K562 (cell line): Measurements from ENCODE around the gene ZCCHC9. TPM values are rescaled to one million over a fixed set of nuclear protein-coding genes. Genes with fewer than 3 reads are reported as not detected.

Experiments used
- ATAC-seq: fragments of 200-7000 bp; cut with Tn5 transposase; 3 replicates; pipeline ENCODE4 v1.9.1; 2020; ENCODE audit warnings: moderate library complexity
- BruUV-seq: library from RNA; stranded (reverse); fragments of 400-500 nt; replicated peaks from 2 replicates; lab custom pipeline; 2021; lab: Mats Ljungman, UMichigan
- CTCF ChIA-PET: fragments of 300-600 bp; formaldehyde crosslinking; extraction: SDS; loops from one replicate; lab custom pipeline; 2021; ENCODE audit warnings: low intra/inter-chr PET ratio; lab: Yijun Ruan, JAX
- POLR2A ChIA-PET: fragments of 300-600, 350-650 bp; sonication (Branson Sonifier 250); formaldehyde crosslinking; extraction: SDS; loops from one replicate; lab custom pipeline; 2021; ENCODE audit warnings: antibody characterized with exemption, inconsistent platforms; lab: Yijun Ruan, JAX
- DNase-seq, 4 experiments: peaks; one replicate each; pipeline versions ENCODE4 v3.0.0 to v3.0.0-alpha.2; 2011 to 2018; ENCODE audit warnings: low spot score in 3 of 4, mixed read lengths in 3 of 4; ENCODE audit errors: extremely low read depth in 1 of 4
- FAIRE-seq: peaks from 2 replicates; lab custom pipeline; 2011; peaks lifted over from hg19 to GRCh38; lab: Jason Lieb, UNC
- H2AFZ ChIP-seq: 2 replicates; pipeline ENCODE4 v1.6.0; 2011; ENCODE audit warnings: low read depth, low read length, control low read depth, inconsistent platforms
- H3K27ac ChIP-seq: fragments of 200-600 bp; 3 replicates; pipeline ENCODE4 v1.8.0; 2011; ENCODE audit warnings: low read depth, mild to moderate bottlenecking, control low read depth, inconsistent platforms, low read length, moderate library complexity, mixed read lengths; ENCODE audit errors: extremely low read depth
- H3K27me3 ChIP-seq, 2 experiments: fragments of 300-600 bp in 1 of 2; 2 replicates in 1 of 2; 3 replicates in 1 of 2; pipeline versions ENCODE4 v1.6.0 to v1.8.0; 2011; ENCODE audit warnings: inconsistent platforms in 2 of 2, low read length in 2 of 2, mild to moderate bottlenecking in 1 of 2, mixed read lengths in 1 of 2, moderate library complexity in 1 of 2; ENCODE audit not compliant: control insufficient read depth in 2 of 2, insufficient read depth in 2 of 2
- H3K36me3 ChIP-seq: fragments of 300-600 bp; 3 replicates; pipeline ENCODE4 v1.8.0; 2011; ENCODE audit warnings: mild to moderate bottlenecking, low read length, inconsistent platforms; ENCODE audit not compliant: control insufficient read depth, insufficient read depth
- H3K4me1 ChIP-seq, 2 experiments: fragments of 200-600 bp in 1 of 2; replicated peaks in 1 of 2; 2 replicates in 1 of 2; 3 replicates in 1 of 2; pipeline versions ENCODE4 v1.5.1 to v1.8.0; 2011; ENCODE audit warnings: inconsistent platforms in 2 of 2, low read length in 2 of 2, mild to moderate bottlenecking in 1 of 2, mixed read lengths in 1 of 2, moderate library complexity in 1 of 2; ENCODE audit not compliant: control insufficient read depth in 2 of 2, insufficient read depth in 2 of 2
- H3K4me2 ChIP-seq: 2 replicates; pipeline ENCODE4 v1.6.1; 2011; ENCODE audit warnings: low read length, control low read depth, inconsistent platforms, mixed read lengths; ENCODE audit not compliant: insufficient read depth
- H3K4me3 ChIP-seq: fragments of 200-600 bp; sonication (generic), shearing (Covaris generic); 2 replicates; pipeline ENCODE4 v1.5.1; 2016; ENCODE audit warnings: control low read depth, inconsistent platforms
- H3K79me2 ChIP-seq: fragments of 200-600 bp; 3 replicates; pipeline ENCODE4 v1.8.0; 2011; ENCODE audit warnings: low read length, inconsistent platforms; ENCODE audit not compliant: control insufficient read depth, insufficient read depth
- H3K9ac ChIP-seq, 2 experiments: 2 replicates each; pipeline versions ENCODE4 v1.6.0 to v1.6.1; 2011; ENCODE audit warnings: low read depth in 2 of 2, low read length in 2 of 2, control low read depth in 1 of 2, inconsistent platforms in 1 of 2, mild to moderate bottlenecking in 1 of 2, mixed read lengths in 1 of 2; ENCODE audit not compliant: insufficient read depth in 1 of 2
- H3K9me1 ChIP-seq: one replicate; pipeline ENCODE4 v1.6.0; 2011; ENCODE audit warnings: inconsistent platforms, mild to moderate bottlenecking, low read length, moderate library complexity; ENCODE audit not compliant: control insufficient read depth, insufficient read depth
- H3K9me3 ChIP-seq: replicated peaks from 2 replicates; pipeline ENCODE4 v1.5.1; 2011; ENCODE audit warnings: low read depth, low read length, inconsistent platforms; ENCODE audit not compliant: control insufficient read depth, insufficient read depth
- H4K20me1 ChIP-seq: replicated peaks from 2 replicates; pipeline ENCODE4 v1.6.1; 2011; ENCODE audit warnings: low read length, inconsistent platforms, mixed read lengths; ENCODE audit not compliant: control insufficient read depth, insufficient read depth
- CXXC5 ChIP-seq: fragments of 250-450 bp; sonication (Bioruptor Pico); IDR thresholded peaks from 2 replicates; pipeline ENCODE4 v1.8.0; 2022; ENCODE audit warnings: inconsistent platforms, mild to moderate bottlenecking, moderate library complexity
- GATA2 ChIP-seq: sonication (generic); formaldehyde crosslinking; IDR thresholded peaks from 2 replicates; pipeline ENCODE4 v1.4.0; 2020; ENCODE audit warnings: mild to moderate bottlenecking, missing genetic modification reagents
- HDAC6 ChIP-seq: IDR thresholded peaks from 2 replicates; pipeline ENCODE4 v1.6.1; 2012; ENCODE audit warnings: low read depth, mild to moderate bottlenecking, control low read depth, inconsistent platforms, low read length, moderate library complexity
- KLF1 ChIP-seq: fragments of 450-650 bp; IDR thresholded peaks from 2 replicates; pipeline ENCODE4 v1.6.1; 2016; ENCODE audit warnings: missing genetic modification characterization, missing compliant biosample characterization
- NR4A1 ChIP-seq, 2 experiments: fragments of 250-450 bp in 1 of 2; fragments of 450-650 bp in 1 of 2; sonication (Bioruptor Pico) in 1 of 2; IDR thresholded peaks; 2 replicates each; pipeline versions ENCODE4 v1.4.0 to v1.6.1; 2016 to 2020; ENCODE audit warnings: mild to moderate bottlenecking in 2 of 2, missing compliant biosample characterization in 1 of 2, missing genetic modification characterization in 1 of 2, moderate library complexity in 1 of 2
- PHF21A ChIP-seq: fragments of 450-650 bp; IDR thresholded peaks from 2 replicates; pipeline ENCODE4 v1.6.1; 2017; ENCODE audit warnings: low read depth, borderline replicate concordance
- POLR2H ChIP-seq: IDR thresholded peaks from 2 replicates; pipeline ENCODE4 v1.6.1; 2016; ENCODE audit warnings: missing genetic modification characterization, low read depth, mild to moderate bottlenecking, control low read depth, missing compliant biosample characterization, moderate library complexity
- PYGO2 ChIP-seq: fragments of 450-650 bp; IDR thresholded peaks from 2 replicates; pipeline ENCODE4 v1.6.1; 2016; ENCODE audit warnings: mild to moderate bottlenecking, missing genetic modification characterization, moderate library complexity, missing compliant biosample characterization
- RFX1 ChIP-seq: fragments of 450-650 bp; IDR thresholded peaks from 2 replicates; pipeline ENCODE4 v1.6.1; 2016; ENCODE audit warnings: mild to moderate bottlenecking, moderate library complexity
- SAFB2 ChIP-seq: fragments of 200-400 bp; formaldehyde crosslinking; IDR thresholded peaks from 2 replicates; pipeline ENCODE4 v1.6.1; 2018; ENCODE audit warnings: borderline replicate concordance, low read length, low read depth, moderate library complexity; ENCODE audit not compliant: severe bottlenecking
- TAF15 ChIP-seq: fragments of 200-400 bp; formaldehyde crosslinking; IDR thresholded peaks from 2 replicates; pipeline ENCODE4 v1.6.1; 2017; ENCODE audit warnings: mild to moderate bottlenecking, low read depth, low read length, moderate library complexity
- TAF9B ChIP-seq: fragments of 450-650 bp; IDR thresholded peaks from 2 replicates; pipeline ENCODE4 v1.6.1; 2018; ENCODE audit warnings: mild to moderate bottlenecking; ENCODE audit not compliant: partially characterized antibody
- XRCC5 ChIP-seq: fragments of 200-400 bp; formaldehyde crosslinking; IDR thresholded peaks from 2 replicates; pipeline ENCODE4 v1.6.1; 2017; ENCODE audit warnings: low read depth, mild to moderate bottlenecking, low read length
- ZNF124 ChIP-seq: sonication (generic); formaldehyde crosslinking; IDR thresholded peaks from 2 replicates; pipeline ENCODE4 v1.8.1; 2022; ENCODE audit warnings: missing genetic modification reagents
- ZNF696 ChIP-seq: fragments of 250-450 bp; sonication (Bioruptor Pico); conservative IDR thresholded peaks from 2 replicates; pipeline ENCODE4 v1.4.0; 2020; ENCODE audit warnings: mild to moderate bottlenecking, moderate library complexity
- WGBS: fragments of 100-300 bp; shearing (Covaris generic); methylation state at CpG from one replicate; pipeline ENCODE4 v1.1.6; 2016; ENCODE audit warnings: low coverage, mixed read lengths; ENCODE audit not compliant: insufficient coverage; ENCODE audit errors: missing lambda C conversion rate; 5-methylcytosine and 5-hydroxymethylcytosine counted together
- in situ Hi-C: fragments of 300-500 bp; cut with MboI; formaldehyde crosslinking; loops from 4 replicates; pipeline ENCODE4 v1.15.0; 2018; ENCODE audit warnings: inconsistent platforms, mixed read lengths
- intact Hi-C: fragments of 100-400 bp; cut with micrococcal nuclease; formaldehyde crosslinking; loops from 2 replicates; pipeline ENCODE4 v1.14.2; 2022
- polyA plus RNA-seq, 8 experiments: library from polyadenylated mRNA; depleted of rRNA in 4 of 8; stranded (reverse) in 5 of 8; unstranded in 3 of 8; fragments of >200 nt; fragmentation: Nextera tagmentation in 2 of 8; fragmentation: Illumina TruSeq in 1 of 8; extraction: Ambion mirVana in 2 of 8; extraction: Trizol in 1 of 8; gene quantifications; 2 replicates each; pipeline versions ENCODE4 v1.2.1 to v1.2.3, GENCODE V29; 2011 to 2014; ENCODE audit warnings: inconsistent platforms in 1 of 8, missing spikeins in 1 of 8
- total RNA-seq, 7 experiments: library from RNA; depleted of rRNA in 6 of 7; stranded (reverse); fragments of >200 nt in 6 of 7; fragmentation: Illumina TruSeq in 2 of 7; extraction: Trizol in 2 of 7; gene quantifications; 2 replicates each; pipeline versions ENCODE4 v1.2.1 to v1.2.3, GENCODE V29; 2011 to 2021; ENCODE audit warnings: low replicate concordance in 1 of 7

Gene ZCCHC9
- total and polyA plus RNA-seq, 9 of the 15 experiments (the other 6 are each of a cell fraction or from before 2014, with no cell fraction given): 40.3 to 95.3 (median 59.9) TPM

GRCh38 chr5:81336556-81336955 lies 35.2 kb downstream of the ZCCHC9 start:
- Histone ChIP-seq H3K9ac (no peak overlapping the region), H3K36me3 (no peaks in the 10 kb centered on the region), H3K9me3 (no peaks in the 10 kb centered on the region), H2AFZ (no peak overlapping the region), H3K79me2 (no peaks in the 10 kb centered on the region), H3K27ac (no peak overlapping the region), H3K4me3 (no peak overlapping the region), H3K9me1 (no peaks in the 10 kb centered on the region), H3K4me1 (no peaks in the 10 kb centered on the region; a peak in 2 of 5 replicates), H3K4me2 (no peak overlapping the region), H3K27me3 (peaks cover 2 to 6% of the 10 kb centered on the region in 2 experiments; a peak in 3 of 5 replicates), H4K20me1 (no peaks in the 10 kb centered on the region)
- no TSS peak for BruUV-seq
- ChIA-PET POLR2A (no interaction called here), CTCF (no interaction called here)
- no peak for FAIRE-seq
- in situ Hi-C loops: no loop called here
- WGBS: 0% methylated on average over 1 of the region's 1 CpG
- TF ChIP-seq RFX1 (peak; percentile 34; the same call in 1 of the 2 replicates), ZNF696 (CRISPR knock-in tag) (no peak)
- DNase-seq: no peak
- intact Hi-C loops: no loop called here
- ATAC-seq: no peak

GRCh38 chr5:81337803-81338202 lies 36.4 kb downstream of the ZCCHC9 start:
- in situ Hi-C loops: no loop called here
- H3K36me3 ChIP-seq: no peaks in the 10 kb centered on the region
- no peaks in the 10 kb centered on the region for H3K79me2 ChIP-seq
- no peak for DNase-seq
- H3K4me2 ChIP-seq: no peak overlapping the region
- no TSS peak for BruUV-seq
- H3K9me3 ChIP-seq: no peaks in the 10 kb centered on the region
- H3K9ac ChIP-seq: no peak overlapping the region
- no peak for FAIRE-seq
- ChIA-PET CTCF (no interaction called here), POLR2A (no interaction called here)
- H2AFZ ChIP-seq: no peak overlapping the region
- peaks cover 0 to 9% of the 10 kb centered on the region in 2 experiments; a peak in 2 of 5 replicates for H3K27me3 ChIP-seq
- no peak overlapping the region for H3K4me3 ChIP-seq
- no peaks in the 10 kb centered on the region for H3K9me1 ChIP-seq
- ATAC-seq: no peak
- no peaks in the 10 kb centered on the region; a peak in 2 of 5 replicates for H3K4me1 ChIP-seq
- H3K27ac ChIP-seq: no peak overlapping the region
- 0% methylated on average over 2 of the region's 2 CpGs for WGBS
- intact Hi-C loops: no loop called here
- H4K20me1 ChIP-seq: no peaks in the 10 kb centered on the region
- no peak for TF ChIP-seq POLR2H (tag)
- no peak for TF ChIP-seq KLF1
- no peak for TF ChIP-seq TAF9B
- no peak for TF ChIP-seq XRCC5
- TF ChIP-seq CXXC5 (CRISPR knock-in tag): no peak
- no peak for TF ChIP-seq PYGO2 (tag)
- TF ChIP-seq NR4A1 (CRISPR knock-in tag; IDR thresholded peaks at IDR 0.05): no peak
- no peak for TF ChIP-seq NR4A1 (tag; IDR thresholded peaks at IDR 0.05)
- TF ChIP-seq HDAC6: no peak
- no peak for TF ChIP-seq ZNF124 (CRISPR knock-in tag)
- no peak for TF ChIP-seq PHF21A
- no peak for TF ChIP-seq GATA2 (CRISPR knock-in tag)
- TF ChIP-seq SAFB2: no peak
- TF ChIP-seq TAF15: no peak
